Limb (tissue), 2 donors: ENCODE results near the gene TUBAL3.
"Not testable (repeated sequence)": the region's sequence is repeated elsewhere in the genome, so short reads cannot be mapped to it uniquely, and the experiment has no call there.

Source experiments
- DNase-seq, 2 donors: peaks; one replicate each; pipeline ENCODE4 v3.0.0-alpha.2; 2016; ENCODE audit errors: extremely low spot score in 2 of 2

The TUBAL3 gene

DNA sequence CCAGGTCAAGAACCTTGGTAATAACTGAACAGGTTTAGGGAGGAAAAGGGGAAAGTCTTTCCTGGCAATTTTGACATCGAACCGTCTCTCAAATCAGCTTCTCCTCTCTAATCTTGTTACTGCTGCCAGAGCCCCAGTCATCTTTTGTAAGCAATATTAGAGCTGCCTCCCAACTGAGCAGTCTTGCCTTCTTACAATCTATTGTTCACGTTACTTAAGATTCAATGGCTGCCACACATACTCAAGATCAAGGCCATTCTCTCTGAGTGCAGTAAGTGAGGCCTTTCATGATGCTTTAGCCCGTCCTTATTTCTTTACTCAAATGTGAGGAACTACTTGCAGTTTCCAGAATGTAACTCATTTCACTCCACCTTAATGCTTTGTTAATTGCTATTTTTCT lies 20.1 kb upstream of the TUBAL3 start:
- no peak for DNase-seq

DNA sequence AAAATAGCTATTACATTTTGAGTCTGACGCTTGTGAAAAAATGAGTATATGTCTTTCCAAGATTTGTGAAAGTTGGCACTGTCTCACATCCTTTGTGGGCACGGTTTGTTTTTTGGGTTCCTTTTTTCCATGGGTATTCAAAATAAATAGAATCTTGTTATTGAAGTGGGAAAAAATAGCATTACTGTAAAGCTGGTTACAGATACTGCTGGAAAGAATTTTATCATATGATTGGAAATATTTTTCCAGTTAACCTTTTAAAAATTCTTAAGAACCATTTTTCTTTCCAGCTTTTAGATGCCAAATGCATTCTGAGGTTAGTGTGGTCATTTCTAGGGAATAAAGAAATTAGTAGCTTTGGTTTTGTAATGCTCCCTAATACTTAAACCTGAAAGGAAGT lies 19.1 kb upstream of the TUBAL3 start:
- no peak for DNase-seq

DNA sequence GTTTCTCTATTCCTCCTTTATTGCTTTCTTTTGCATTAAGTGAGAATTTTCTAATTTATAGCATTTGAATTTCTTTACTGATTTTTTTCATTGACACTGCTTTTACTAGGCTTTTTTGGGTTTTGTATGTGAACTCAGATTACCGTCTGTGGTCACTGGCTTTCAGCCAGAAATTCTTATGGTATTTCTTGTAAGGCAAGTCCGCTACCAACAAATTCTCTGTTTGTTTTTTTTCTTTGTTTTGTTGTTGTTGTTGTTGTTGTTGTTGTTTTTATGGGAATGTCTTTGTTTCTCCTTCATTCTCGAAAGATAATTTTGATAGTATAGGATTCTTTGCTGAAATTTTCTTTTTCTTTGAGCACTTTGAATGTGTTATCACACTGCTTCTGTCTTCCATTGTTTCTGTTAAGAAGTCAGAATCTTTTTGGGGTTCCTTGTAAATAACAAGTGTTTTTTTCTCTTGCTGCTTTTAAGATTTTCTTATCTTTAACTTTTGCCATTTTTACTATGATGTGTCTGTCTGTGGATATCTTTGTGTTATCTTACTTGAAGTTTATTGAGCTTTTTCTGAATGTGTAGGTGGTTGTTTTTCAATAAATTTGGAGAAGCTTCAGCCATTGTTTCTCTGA lies 15.0 kb upstream of the TUBAL3 start:
- no peak for DNase-seq

DNA sequence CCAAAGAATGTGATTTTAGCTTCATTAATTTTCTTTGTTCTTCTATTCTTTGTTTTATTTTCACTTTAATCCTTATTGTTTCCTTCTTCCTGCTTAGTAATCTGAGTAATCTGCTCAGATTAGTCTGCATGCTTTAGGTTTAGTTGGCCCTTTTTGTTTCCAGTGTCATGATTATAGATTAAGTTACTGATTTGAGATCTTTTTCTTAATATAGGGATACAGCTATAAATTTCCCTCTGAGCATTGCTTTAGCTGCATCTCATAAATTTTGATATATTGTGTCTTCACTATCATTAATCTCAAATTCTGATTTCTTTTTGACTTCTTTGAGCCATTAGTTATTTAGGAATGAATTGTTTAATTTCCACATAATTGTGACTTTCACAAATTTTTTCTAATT lies 14.0 kb upstream of the TUBAL3 start:
- DNase-seq, result no peak

DNA sequence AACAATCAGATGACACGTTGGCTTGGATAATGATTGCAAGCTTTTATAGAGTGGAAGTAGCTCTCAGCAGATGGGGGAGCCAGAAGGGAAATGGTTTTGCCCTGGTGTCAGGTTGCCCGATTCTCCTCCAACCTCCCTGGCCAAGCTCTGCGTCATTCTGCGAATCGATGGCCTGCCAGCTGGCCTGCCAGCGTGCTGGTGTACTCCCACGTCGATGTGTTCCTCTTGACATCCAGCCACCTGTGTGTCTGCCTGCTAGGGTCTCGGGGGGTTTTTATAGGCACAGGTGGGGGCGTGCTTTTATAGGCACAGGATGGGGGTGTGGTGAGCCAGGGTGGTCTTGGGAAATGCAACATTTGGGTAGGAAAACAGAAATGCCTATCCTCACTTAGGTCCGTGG lies 12.4 kb upstream of the TUBAL3 start:
- no peak for DNase-seq

DNA sequence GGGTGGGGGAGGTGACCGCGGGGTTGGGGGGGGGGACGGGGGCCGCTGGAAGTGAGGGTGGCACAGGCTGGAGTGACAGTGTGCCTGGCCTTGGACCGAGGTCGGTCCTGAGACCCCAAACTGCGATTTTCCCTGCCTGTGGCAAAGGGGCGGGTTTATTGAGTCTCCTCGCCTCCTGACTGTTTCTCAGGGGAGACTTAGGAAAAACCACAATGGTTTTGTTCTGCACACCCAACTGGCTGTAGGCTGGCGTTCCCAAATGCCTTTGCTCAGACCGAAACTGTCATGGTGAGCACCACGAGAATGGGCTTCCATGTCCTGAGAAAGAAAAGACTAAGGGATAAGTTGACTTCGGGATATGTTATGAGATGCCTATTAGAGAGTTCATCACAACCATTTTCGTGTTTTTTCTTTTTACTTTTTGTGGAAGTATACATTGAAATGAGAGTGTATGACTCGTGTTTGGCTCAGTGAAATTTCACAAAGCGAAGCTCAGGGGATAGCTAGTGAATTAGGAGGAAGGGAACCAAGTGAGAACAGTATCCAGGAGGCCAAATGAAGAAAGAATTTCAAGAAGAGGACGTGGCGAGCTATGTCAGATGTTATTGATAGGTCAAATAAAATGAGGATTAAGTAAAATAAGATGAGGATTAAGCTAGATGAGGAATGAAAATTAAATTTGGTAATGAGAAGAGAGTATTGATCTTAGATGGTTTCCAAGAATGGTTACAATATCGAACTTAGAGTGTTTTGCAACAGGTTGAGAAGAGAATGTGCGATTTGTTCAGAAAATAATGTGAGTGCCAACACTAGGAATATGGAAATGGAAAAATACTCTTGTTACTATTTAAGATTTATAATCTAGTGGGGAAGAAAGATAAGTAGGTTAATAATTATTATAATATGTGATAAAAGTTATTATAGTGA lies 8.6 kb upstream of the TUBAL3 start:
- no peak for DNase-seq

DNA sequence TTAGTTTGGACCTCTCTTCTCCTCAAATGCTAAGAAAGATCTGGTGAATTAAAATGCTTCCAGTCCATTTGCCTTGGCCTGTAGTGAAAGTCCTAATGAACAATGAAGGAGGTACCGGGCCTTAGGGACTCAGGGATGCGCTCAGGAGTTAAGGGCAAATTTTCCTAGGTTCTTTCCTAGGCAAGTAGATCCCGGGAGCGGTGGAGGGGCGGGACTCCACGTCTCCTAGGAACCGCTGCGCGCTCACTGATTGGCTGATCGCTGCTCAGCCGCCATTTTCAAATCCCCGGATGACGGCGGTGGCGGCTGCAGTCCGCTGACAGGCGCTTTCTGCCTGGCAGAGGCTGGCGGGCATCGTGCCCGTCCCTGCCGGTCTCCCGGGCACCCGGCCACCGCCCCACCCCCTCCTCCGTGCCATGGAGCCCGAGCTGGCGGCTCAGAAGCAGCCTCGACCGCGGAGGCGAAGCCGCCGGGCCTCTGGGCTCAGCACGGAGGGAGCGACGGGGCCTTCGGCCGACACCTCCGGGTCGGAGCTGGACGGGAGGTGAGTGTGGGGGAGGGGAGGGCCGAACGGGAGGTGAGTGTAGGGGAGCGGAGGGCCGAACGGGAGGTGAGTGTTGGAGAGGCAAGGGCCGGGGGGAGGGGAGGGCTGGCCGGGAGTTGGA lies 7.8 kb upstream of the TUBAL3 start, which contains the start of gene NET1:
Gene NET1, plus strand, starts transcription at position 281 of the 665 bp plus-strand sequence. Its CDS starts 136 bp downstream, at position 417.
- peak; percentile 90 to 94 for DNase-seq

DNA sequence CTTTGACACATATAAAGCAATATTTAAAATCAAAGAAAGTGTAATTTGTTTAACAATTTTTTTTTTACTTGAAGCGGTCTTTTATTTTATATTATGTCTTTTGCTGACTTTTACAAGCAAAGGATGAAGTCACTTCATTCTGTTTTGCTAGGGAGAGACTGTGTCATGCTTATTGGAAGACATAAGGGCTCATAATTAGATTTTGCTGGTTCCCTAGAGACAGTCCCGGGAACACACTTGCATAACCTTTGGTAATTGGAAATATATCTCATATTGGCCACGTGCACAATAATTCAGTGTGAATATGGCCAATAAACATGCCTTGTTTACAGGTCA lies 7.3 kb upstream of the TUBAL3 start:
- no peak for DNase-seq

DNA sequence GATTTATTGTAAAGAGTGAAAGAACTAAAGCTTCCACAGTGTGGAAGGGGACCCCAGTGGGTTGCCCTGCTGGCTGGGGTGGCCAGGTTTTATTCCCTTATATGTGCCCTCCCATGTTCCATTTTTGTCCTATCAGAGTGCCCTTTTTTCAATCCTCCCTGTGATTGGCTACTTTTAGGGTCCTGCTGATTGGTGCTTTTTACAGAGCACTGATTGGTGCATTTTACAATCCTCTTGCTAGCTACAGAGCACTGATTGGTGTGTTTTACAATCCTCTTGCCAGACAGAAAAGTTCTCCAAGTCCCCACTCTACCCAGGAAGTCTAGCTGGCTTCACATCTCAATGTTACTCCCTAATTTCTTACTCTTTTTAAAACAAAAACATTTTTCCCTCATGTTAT lies 6.2 kb upstream of the TUBAL3 start:
- DNase-seq, result not testable (repeated sequence)

DNA sequence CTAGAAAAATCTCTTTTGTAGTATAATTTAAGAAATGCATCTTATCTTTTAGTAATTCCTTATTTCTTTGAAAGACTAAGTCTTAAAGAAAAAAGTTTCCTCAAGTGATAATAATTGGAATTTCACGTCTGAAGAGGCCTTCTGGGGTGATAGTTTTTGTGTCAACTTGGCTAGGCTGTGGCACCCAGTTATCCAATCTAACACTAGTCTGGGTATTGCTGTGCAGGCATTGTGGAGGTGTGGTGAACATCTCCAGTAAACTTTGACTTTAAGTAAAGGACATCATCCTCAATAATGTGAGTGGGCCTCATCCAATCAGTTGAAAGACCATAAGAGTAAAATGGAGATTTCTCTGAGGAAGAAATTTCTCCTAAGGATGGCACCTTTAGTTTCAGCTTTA lies 2.3 kb upstream of the TUBAL3 start:
- DNase-seq, result no peak

DNA sequence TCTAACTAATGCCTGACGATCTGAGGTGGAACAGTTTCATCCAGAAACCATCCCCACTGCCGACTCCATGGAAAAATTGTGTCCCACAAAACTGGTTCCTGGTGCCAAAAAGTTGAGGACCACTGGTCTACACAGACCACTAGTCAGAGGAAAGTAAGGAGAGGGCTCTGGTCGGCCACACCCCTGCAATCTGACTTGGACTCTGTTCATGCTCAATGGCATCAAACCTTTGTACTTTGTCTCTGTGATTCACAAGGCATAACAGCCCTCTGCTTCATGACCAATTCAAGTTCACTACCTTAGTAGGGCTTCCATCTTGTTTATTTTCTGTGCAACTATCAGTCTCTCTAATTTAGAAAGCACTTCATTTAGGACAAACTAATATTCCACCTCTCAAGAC lies 1.8 kb downstream of the TUBAL3 start:
- DNase-seq, result no peak

DNA sequence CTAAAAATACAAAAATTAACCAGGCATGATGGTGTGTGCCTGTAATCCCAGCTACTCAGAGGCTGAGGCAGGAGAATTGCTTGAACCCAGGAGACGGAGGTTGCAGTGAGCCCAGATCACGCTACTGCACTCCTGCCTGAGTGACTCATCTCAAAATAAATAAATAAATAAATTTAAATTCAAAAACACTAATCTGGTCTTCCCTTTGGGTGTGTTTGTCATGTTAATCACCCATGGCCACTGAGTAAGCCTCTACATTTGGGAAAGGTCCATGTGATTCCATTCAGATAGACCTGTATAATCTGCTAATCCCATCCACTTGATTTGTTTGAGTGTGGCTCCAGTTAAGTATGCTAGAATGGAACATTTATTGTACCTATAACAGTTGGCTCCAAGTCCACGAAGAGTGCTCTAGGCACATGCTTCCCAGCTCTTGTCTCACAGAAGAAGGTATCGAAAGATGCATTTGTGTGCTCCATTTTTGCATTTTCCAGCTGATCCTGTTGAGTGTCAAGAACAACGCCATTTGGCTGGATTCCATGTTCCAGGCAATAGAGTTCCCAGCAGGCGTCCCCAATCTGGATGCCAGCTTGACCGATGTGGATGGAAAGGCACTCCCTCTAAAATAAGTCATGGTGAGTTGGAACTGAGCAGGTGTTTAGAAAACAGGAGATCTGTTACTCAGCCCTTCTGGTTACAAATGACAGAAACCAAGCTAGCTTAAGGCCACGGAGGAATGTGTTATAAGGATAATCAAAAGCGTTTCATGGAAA lies 4.0 kb downstream of the TUBAL3 start:
- DNase-seq, result no peak

DNA sequence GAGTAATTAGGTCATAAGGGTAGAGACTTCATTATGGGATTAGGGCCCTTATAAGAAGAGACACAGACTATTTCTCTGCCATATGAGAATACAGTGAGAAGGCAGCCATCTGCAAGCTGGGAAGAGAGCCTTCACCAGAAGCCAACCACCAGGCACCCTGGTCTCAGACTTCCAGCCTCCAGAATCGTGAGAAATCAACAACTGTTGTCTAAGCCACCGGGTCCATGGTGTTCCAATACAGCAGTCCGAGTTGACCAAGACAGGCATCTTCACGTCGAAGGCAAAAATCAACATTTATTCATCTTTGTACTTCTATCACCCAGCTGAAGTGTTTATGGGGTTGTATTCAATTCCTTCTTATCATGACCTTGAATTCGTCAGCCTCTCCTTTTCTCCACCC lies 5.3 kb downstream of the TUBAL3 start:
- DNase-seq, result no peak

DNA sequence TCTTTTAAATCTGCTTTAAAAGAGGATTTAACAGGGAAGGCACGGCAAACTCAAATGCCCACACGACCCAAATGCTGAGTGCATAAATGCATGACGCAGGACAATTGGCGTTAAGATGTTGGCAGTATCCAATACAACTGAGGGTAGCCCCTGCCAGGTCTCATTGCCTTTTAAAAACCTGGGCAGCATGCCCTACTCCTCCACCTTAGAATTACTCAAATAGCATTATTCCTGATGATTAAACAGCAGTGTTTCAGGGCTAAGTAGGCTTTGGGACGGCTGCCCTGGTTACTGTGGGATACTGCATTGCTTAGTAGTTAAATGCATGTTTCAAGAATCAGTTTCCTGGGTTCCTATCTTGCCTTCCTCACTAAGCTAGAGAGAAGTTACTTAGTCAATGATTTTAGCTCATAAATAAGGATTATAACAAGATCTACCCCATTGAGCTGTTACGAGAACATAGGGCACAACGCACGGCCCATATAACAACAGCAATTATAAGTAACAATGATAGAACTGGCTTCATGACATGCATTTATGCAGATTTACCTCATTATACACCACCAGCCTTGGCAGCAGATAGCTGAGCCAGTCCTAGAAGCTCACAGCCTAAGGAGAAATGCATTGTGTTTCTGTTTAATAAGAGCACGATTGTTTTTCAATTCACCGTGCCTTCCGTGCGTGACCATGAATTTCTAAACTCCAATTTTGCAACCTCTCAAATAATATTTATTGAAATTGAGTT lies 7.9 kb downstream of the TUBAL3 start:
- DNase-seq, result no peak

DNA sequence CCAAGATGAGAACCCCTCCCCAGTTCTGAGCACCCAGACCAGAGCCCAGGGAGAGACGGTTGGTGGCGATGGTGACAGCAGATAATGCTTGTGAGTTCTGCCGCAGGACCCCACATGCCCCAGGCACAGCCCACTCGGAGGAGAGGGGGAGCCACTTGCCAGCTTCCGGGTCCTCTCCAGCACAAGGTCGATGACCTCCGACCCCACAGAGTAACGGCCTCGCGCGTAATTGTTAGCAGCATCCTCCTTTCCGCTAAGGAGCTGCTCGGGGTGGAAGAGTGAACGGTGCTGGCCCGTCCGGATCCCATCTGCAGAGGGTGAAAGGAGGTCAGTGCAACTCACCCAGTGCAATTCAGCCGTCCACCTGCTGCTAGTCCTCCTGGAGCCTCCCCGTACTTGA lies 9.5 kb downstream of the TUBAL3 start:
- DNase-seq, result no peak

DNA sequence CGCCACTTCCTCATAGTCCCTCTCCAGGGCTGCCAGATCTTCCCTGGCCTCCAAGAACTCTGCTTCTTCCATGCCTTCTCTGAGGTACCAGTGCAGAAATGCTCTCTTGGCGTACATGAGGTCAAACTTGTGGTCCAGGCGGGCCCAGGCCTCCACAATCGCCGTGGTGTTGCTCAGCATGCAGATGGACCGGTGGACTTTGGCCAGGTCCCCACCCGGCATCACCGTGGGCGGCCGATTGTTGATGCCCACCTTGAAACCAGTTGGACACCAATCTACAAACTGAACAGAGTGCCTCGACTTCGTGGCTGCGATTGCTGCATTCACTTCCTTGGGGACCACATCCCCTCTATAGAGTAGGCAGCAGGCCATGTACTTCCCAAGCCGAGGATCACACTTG lies 11.1 kb downstream of the TUBAL3 start:
- no peak for DNase-seq

DNA sequence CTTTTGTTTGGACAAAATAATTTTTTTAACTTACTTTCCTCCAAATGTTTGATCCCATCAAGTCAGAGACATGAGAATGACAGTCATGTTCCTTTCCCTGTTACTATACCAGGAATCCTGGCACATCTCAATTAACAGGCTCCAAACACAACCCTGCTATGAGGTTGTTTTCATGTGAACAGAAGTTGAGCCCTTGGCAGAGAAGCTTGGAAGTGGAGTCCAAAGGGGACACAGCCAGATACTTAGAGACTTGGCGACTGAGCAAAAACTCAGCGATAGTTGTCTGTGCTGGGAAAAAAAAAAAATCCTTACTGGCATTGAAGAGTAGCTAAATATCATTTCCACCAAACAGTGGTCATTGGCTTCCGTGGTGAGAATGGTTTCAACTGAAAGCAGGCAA lies 12.8 kb downstream of the TUBAL3 start:
- no peak for DNase-seq

DNA sequence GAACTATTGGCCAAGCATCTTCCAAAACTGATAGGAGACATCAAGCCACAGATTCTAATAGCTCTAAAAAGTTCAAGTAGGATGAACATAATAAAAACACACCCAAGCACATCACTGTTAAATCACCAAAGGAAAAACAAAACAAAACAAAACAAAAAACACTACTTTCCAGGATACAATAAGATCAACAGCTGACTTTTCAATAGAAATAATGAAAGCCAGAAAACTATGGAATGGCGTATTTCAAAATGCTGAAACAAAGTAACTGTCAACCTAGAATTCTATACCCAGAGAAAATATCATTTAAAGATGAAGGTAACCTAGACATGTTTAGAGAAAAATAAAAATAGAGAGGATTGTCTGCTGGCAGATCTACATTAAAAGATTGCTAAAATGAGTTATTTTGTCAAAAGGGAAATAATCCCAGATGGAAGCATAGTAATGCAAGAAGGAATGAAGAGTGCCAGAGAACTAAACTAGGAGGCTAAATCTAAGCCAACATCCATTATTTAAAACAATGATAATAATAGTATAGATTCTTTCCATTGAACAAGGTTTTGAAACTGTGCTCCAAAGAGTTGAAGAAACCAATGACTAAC lies 13.9 kb downstream of the TUBAL3 start:
- DNase-seq, result no peak

DNA sequence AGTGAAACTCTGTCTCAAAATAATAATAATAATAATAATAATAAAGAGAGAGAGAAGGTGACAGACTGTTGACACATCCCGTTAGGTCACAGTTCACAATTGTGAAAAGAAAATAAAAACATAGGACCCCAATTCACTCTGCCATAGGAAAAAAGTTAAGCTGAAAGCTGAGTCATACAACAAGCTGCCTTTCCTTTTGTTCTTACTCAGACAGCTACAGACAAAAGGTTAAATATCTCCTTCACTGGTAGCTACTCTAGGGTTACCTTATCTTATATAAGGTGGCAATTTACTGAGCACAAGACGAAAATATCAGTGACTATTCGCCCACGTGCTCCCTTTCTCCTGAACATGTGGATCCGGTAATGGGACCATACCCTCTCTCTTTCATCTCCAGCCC lies 17.5 kb downstream of the TUBAL3 start:
- DNase-seq, result no peak

DNA sequence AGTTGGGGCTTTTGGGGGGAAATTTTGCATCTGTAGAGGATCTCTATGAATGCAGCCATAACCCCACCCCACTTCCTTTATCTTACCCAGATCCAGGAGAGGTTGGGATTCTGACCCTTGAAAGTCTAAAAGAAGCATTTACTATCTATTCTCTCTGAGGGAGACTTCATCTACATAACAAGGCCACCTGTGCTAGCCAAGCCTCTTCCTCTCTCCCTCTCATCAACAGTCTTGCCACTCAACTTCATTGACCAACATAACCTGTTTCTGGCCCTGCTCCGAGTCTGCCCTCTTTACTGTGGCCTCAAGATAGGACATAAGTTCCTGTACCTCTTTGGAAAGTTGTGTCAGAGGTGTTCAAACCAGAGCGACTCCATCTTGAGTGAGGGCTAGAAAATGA lies 19.4 kb downstream of the TUBAL3 start:
- no peak for DNase-seq

DNA sequence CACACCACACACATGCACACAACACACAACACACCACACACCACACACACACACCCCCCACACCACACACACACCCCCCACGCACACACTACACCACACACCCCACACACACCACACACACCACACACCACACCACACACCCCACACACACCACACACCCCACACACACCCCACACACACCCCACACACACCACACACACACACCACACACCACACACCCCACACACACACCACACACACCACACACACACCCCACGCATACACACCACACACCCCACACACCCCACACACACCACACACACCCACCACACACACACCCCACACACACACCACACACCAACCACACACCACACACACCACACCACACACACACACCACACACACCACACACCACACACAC lies 23.4 kb downstream of the TUBAL3 start:
- no peak for DNase-seq
